Stimulated activated CD8-positive, alpha-beta memory T cell treated with anti-CD3 and anti-CD28 coated beads, Interleukin-12 subunit alpha, Interleukin-12 subunit beta, amount 100 ng/mL, for 1 hour (primary cell): ENCODE results near the gene RNF207.

Experiments
- DNase-seq: peaks from one replicate; pipeline ENCODE4 v3.0.0-alpha.2; 2020; ENCODE audit warnings: low read depth

Gene RNF207

DNA sequence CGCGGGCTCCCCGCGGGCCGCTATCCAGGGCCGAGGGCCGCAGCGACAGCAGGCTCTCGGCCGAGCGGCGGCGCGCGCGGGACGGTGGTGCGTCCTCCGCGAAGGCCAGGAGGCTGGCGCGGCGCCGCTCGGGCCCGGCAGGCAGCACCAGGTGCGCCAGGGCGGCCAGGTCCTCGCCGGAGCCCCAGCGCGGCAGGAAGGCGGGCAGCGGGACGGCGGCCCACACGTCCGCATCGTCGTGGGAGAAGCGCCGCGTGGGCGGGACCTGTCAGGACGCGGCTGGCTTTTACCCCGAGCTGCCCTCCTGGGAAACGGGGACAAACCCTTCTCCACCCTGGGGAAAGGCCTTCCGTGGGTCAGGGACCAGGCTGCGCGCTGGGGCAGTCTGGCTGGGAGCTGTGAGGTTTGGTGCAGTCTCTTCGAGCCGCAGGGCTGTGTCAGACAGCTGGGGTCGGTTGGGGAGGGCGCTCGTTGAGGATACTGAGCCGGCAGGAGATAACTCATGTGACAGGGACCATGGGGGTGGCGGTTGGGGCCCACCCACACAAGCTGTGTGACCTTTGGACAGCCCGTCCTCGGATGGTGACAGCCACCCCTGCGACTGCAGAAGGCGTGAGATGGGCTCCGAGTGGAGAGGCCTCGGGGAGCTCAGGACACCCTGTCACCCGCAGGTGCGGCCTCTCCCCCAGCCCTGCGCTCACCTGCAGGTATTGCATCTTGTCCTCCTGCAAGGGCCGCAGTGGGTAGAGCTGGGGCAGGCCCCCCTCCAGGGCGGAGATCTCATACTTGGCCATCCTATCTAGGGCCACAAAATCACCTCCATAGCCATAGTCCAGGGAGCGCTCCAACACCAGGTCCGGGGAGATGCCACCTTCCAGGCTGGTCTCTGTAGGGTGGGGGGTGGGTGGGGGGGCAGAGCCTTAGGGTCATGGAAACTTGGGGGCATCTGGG lies 44.1 kb downstream of the RNF207 start:
- DNase-seq: no peak

DNA sequence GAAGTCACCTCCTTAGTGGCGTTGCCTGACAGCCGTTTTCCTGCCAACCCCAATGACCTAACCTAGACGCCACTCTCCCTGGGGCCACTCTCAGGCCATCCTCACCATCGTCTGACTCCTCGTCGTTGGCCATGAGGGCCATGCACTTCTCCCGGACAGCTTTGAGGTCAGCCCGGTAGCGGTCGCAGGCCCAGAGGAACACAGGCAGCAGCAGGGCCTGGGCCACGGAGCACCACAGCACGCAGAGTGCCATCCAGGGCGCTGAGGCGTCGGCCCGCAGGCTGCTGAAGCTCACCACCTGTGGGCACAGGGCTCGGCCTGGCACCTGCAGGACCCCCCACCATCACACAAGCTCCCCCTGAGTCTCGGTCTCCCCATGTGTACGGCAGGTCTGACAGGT lies 45.3 kb downstream of the RNF207 start:
- DNase-seq: no peak

DNA sequence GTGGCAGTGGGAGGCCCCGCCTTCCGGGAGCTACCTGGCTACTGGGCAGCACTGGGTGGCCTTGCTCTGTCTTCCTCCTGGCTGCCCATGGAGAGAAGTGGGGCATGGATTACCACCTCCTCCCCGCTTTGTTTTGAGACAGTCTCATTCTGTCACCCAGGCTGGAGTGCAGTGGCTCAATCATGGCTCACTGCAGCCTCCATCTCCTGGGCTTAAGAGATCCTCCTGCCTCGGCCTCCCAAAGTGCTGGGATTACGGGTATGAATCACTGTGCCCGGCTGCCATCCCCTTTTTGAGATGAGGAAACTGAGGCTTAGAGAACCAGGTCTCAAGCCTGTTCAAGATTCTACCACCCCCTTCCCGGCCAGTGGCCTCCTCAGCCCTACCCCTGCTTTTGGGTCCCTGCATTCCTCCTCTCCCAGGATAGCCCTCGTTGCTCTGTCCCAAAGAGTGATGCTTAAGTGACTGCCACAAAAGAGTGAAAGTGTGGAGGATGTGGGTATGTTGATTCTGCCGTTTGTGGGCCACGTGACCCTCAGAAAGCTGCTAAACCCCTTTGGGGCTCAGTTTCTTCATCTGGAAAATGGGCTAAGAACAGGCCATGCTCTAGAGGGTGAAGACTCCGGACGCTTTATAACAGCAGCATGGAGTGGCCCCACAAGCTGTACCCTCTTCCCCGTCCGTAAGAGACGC lies 45.9 kb downstream of the RNF207 start:
- DNase-seq: no peak

DNA sequence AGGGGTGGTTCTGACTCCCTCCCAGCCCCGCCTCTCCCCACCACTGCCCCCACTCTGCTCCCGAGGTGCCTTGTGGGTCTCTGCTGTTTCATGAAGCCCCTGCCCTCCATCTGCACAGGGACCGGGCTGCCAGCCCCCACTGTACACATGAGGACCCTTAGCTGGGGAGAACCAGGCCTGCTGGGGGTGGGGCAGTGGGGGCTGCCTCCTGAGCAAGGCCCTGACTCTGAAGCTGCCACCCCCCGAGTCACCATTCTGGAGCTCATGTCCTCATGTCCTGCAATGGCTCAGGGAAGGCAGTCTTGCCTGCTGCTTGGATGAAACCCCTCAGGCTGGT lies 46.4 kb downstream of the RNF207 start:
- no peak for DNase-seq

DNA sequence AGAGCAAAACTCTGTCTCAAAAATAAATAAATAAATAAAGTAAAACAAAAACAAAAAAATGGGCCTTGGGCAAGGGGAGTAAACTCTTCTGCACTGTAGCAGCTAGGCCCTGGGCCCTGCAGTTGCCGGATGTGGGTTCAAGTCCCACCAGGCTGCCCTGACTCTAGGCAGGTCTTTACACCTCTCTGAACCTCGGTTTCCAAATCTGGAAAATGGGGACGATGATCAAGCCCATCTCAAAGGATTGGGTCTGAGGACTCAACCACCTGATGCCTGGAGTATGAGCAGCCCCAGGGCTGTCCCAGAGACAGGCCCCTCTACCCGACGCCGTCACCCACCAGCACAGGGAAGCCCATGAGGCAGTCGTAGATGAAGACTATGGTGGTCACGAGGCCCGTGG lies 47.5 kb downstream of the RNF207 start:
- DNase-seq: no peak

DNA sequence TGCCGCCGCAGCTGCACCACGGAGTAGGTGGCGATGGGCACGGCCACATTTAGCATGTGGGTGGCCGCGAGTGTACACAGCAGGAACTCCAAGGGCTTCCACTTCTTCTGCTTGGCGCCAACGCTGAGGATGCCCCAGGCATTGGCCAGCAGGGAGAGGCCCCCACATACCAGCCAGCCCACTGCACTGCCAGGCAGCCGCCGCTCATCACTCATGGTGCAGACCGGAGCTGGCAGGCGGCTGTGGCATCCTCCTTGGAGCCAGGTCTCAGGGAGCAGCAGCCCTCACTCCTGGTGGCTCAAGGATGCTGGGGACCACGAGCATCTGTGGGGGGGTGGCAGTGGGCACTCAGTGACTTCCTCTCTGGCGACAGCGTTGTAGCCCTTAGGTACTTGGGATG lies 48.8 kb downstream of the RNF207 start:
- no peak for DNase-seq

DNA sequence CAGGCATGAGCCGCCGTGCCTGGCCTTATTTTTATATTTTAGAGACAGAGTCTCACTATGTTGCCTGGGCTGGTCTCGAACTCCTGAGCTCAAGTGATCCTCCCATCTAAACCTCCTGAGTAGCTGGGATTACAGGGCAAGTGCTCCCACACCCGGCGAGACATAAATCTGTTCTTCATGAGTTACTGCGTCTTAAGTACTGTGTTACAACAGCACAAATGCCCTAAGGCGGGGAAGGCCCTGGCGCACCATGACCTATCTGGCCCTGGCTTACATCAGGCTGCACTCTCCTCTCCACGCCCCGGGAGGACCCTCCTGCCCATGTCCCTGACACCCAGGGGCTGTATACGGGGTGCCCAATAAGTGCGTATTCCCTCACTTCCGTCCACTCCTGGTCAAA lies 50.7 kb downstream of the RNF207 start:
- no peak for DNase-seq

DNA sequence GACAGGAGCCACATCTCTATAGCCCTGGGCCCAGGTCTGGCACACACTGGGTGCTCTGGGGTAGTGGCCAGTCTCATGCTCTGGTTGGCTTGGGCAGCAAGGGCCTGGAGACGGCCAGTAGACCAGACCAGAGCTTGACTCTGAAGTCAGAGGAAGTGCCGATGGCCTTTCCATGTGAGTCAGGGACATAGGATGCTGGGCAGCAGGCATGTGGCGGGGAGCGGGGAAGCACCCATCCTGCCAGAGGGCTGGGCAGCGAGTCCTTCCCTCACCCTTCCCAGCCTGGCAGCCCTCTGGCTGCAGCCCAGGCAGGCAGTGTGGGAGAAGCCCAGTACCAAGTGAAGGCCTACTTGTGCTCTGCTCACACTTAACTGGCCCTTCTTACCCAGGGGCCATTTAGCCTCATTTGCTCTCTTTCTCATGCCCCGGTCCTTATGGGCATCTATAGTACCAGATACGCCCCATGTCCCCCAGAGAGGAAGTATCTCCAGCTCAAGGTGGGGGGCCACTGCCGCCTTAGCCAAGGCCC lies 51.7 kb downstream of the RNF207 start:
- DNase-seq: no peak

DNA sequence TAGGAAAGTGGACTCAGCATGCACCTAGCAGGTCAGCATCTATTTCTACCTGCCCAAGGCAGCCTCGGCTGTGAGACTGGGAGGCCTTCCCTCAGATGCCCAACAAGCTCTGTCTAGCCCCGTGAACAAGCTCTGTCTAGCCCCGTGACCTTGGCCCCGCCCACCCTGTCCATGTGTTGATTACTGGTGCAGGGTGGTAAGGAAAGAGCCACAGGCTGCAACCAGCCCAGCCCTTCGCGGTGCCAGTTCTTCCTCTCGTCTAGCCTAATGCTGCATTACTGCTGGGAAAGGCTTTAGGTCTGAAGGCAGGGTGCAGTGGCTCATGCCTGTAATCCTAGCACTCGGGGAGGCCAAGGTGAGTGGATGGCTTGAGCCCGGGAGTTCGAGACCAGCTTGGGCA lies 52.8 kb downstream of the RNF207 start:
- no peak for DNase-seq

DNA sequence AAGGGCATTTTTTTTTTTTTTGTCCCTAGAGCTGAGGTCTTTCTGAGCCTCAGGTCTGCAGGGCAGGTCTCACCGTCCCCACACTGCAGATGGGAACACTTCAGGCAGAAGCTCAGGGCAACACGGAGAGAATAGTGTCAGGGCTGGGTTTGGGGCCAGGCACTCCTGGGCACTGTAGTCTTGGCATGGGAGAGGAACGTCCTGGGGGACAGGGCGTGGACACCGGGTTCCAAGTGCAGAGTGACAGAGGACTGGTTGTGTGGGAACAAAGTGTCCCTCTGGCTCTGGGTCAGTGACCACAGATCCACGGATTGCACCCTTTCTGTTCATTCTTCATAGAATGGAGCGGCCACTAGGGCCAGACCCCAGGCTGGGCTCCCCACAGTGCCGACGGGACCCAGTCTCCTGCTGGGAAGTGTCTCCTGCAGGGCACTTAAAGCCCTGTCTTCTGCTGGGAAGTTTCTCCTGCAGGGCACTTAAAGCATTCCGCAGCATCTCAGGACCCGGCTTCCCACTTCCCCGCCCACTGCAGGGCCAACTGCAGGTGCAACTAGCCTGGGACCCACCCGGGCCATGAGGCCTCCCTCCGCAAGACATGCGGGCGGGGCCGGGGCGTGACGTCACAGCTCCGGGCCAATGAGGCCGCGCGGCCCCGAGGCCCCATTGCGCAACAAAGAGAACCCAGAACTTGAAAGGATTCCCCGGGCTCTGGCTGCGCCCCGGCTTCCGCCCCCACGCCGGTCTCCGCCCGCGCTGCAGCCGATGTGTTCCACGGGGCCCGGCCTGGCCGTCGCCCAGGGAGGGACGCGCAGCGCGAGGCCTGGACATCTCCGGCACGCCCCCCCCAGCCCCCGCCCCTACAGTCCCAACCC lies 53.8 kb downstream of the RNF207 start:
- peak; percentile 56 for DNase-seq

DNA sequence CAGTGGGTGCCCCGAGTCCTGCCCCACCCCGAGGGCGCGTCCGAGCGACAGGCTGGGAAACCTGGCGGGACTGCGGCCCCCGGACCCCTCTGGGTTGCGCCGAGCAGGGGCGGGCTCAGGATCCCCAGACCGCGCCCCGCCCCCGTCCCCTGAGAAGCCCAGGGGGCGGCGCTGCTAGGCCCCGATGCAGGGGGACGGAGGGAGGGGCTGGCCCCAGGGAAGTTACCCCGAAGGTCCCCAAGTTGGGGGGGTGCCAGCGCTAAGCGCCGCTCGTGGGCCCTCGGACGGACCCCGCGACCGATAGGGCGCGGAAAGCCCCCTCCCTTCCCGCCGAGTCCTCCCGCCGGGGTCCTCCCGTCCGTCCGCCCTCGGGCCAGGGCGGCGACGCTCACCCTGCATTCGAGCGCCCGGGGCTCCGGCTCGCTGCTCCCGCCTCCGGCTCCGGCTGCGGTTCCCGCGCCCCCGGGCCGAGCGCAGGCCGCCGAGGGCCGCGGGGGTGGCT lies 54.6 kb downstream of the RNF207 start:
- no peak for DNase-seq

DNA sequence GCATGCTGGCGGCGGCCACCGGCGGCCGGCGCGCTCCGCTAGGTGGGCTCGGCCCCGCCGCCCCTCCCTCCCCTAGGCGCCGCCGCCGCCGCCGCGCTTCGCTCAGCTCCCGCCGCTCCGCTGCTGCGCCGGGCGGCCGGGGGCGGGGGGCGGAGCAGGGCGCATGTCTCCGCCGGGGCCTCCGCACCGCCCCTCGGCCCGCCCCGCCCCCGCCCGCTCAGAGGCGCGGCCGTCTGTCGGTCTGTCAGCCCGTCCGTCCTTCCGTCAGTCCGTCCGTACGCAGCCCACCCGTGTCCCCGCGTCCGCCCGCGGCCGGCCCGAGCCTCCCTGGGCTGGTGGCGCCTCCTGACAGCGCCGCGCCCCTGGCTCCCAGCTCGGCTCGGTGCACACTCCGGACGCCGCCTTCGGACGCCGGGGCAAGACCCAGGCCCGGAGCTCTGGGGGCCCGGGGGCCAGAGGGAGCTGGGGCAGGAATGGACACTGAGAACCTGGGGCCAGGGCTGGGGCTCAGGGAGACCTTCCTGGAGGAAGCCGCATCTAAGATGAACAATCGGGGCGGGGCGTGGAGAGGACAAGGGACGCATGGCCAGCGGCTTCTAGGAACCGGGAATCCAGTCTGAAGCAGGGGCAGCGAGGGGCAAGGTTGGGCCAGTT lies 55.2 kb downstream of the RNF207 start, which contains the start of gene GPR153:
TSS of gene GPR153 (minus strand) at position 138 of the 654 bp plus-strand sequence. CDS start 6,193 bp downstream, outside the sequence.
- no peak for DNase-seq

DNA sequence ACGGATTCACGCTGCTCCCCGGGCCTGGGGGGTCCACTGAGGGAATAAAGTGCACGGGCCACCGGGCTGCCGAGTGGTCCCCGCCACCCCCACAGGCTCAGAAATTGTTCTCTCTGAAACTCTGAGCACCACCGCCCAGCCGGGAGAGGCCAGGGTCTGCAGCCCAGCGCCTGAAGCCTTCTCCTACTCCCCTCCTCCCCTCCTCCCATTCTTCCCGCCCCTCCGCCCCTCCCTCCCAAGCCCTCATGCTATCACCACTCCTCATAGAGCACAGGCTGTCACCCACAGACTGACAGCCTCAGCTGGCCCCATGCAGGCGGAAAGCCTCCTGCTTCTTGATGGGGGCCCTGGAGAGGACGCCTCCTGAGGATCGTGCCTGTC lies 55.7 kb downstream of the RNF207 start:
- no peak for DNase-seq

DNA sequence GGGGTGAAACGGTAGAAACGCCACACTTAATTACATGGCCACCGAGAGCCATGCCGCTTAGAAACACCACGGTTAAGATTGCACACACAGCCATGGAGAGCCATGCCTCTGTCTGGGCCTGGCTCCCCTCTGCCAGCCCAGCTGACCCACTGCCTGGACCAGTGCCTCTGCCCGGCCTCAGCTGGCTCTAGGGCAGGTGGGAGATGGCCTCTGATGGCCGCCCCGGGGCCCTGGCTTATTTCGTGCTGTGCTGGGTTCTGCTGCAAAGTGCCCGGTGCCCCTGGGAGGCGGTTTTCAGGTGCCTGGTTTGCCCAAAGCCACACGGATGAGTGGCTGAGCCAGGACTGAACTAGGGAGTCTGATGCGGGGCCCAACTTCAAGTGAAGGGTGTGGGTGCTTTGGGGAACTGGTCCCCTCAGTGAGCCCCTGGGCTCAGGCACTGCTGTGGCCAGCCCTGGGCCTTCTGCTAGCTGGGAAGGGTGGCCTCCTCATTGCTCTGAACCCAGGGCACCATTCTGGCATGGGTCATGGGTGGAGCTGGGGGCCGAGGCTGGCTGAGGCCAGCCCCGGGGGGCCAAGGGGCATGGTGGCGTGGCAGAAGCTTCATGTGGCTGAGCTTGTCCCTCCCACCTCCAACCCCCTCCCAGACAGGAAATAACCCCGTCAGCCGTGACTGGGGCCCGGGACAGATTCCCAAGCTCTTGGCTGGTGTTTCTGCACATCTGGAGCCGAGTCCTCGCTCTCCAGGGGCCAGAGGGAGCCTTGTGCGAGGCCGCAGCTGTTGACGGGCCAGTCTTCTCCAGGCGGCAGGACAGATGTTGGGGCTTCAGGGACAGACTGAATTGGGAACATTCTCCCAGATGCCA lies 56.9 kb downstream of the RNF207 start:
- no peak for DNase-seq

DNA sequence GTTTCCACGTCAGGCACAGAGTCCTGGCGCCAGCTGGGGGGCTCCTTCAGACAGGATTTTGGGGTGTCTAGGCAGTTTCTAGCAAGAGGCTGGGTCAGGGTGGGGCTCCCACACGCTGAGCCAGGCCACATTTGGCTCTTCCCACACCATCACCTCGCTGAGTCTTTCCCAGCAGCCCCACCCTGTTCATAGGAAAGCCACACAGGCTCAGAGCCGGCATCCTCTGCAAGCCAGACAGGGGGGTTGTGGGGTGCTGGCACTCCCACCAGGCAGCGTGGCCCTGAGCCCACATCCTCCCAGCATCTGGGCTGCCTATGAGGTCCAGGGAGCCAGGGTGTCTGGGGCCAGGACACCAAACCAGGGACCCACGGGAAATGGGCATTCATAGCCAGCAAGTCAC lies 57.8 kb downstream of the RNF207 start:
- no peak for DNase-seq

DNA sequence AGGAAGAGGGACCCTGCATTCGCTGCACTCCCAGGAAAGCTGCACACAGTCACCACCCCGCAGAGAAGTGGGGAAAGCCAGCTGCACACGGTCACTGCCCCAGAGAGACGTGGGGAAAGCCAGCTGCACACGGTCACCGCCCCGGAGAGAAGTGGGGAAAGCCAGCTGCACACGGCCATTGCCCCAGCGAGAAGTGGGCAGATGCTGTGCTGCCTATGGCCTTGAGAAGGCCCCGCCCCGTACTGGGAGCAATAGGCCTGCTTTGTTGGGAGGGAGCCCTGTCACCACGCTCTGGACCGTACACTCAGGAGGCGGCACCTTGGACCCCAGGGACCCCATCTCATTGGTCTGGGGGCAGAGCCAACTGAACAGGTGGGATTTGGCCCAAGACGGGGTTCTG lies 59.2 kb downstream of the RNF207 start:
- no peak for DNase-seq

DNA sequence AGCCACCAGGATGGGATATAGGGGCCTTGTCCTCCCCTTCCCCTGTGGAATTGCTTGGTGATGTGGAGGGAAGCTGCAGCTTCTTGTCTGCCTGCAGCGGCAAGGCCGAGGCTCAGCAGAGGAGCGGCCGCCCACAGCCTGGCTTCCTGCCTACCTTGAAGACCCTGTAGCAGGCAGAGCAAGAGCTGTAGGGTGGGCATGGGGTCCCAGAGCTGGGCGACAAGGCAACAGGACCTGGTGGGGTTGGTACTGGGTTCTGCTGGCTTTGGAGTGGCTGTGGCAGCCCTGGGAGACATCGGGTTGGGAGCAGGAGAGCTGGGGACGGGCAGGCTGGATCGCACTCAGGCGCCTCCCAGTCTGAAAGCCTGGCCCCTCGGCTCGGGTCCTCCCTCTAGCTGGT lies 60.7 kb downstream of the RNF207 start:
- DNase-seq: no peak

DNA sequence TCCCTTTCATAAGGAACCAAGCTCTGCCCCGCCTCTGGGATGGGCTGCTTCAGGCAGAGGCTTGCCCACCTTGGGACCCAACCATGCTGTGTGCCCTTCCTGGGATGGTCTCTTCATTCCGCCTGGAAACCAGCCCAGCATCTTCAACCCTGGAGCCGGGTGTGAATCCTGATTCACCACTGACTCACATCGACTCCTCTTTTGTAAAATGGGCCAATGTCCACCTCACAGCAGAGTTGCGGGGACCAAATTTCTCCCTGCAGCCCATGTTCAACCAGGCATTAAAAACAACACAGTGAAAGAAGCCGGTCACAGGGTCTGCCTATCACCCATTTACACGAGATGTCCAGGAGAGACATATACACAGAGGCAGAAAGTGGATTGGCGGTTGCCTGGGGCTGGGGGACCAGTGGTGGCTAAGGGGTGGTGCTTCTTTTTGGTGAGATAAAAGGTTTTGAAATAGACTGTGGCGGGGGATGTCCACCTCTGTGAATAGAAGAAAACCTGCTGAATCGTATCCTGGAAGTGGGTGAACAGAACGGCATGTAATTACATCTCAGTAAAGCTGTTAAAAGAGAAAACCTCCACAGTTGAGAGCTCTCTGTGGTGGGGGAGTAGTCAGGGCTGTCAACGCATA lies 61.9 kb downstream of the RNF207 start:
- DNase-seq: no peak

DNA sequence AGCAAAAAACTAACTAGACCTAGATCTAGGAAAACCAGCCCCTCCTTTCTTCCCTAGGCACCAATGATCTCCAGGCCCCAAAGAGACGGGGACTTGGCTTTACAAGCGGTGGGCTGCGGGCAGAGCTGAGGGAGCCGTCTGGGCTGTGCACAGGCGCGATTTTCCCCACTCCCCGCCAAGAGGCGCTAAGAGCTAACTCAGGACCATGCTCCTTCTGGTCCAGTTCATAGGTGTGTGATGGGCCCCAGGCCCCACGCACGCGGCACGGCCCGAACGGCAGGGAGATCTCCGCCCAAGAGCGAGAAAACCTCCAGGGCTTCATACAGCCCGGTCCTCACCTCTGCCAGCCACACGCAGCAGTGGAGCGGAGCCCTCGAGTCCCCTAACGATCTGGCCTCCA lies 62.5 kb downstream of the RNF207 start:
- no peak for DNase-seq

DNA sequence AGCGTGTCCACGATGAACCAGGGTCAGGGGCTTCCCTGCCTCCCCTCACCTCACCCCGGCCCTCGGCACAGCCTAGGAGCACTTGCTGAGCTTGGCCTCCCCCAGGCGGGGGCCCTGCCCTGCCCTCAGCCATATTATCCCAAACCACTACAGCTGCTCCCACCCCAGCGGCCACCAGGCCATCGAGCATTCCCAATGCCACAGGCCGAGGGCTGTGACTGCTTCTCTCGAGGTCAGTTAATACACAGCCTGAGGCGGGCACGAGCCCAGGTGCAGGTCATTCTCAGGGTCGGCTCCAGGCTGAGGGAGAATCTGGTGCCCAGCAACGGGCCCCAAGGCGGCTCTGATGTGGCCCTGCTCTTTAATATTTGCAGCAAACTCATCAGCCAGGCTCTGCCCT lies 63.4 kb downstream of the RNF207 start:
- no peak for DNase-seq
